Neural progenitor cell (in vitro differentiated cells): ENCODE results near the gene SIPA1L3.

Source experiments
- EZH2 ChIP-seq: fragments of 200-600 bp; sonication (generic); IDR thresholded peaks from 2 replicates; pipeline ENCODE4 v1.6.1; 2017; ENCODE audit warnings: antibody characterized with exemption, mild to moderate bottlenecking, moderate library complexity
- TF ChIP-seq, protein P1 (sequence below): fragments of 200-600 bp; sonication (generic); IDR thresholded peaks from 2 replicates; pipeline ENCODE4 v1.5.1; 2017; ENCODE audit warnings: antibody characterized with exemption, mild to moderate bottlenecking

DNA sequence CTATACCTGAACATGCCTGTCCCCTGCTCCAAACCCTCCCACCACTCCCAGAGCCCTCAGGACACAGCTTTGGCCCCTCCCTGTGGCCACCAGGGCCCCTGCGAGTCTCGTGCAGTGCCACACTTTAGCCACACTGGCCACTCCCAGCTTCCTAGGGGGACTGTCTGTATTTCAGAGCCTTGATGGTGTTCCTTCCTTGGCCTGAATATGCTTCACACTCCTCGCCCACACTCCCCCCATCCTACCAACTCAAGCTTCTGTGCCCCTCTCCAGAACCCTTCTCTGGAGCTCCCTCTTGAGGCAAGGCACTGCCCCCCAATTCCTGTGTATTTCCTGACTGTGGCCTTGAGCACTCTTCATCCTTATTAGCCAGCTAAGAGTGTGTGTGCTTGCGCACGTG is 236.8 kb downstream of the SIPA1L3 start:
- TF ChIP-seq, protein P1, sequence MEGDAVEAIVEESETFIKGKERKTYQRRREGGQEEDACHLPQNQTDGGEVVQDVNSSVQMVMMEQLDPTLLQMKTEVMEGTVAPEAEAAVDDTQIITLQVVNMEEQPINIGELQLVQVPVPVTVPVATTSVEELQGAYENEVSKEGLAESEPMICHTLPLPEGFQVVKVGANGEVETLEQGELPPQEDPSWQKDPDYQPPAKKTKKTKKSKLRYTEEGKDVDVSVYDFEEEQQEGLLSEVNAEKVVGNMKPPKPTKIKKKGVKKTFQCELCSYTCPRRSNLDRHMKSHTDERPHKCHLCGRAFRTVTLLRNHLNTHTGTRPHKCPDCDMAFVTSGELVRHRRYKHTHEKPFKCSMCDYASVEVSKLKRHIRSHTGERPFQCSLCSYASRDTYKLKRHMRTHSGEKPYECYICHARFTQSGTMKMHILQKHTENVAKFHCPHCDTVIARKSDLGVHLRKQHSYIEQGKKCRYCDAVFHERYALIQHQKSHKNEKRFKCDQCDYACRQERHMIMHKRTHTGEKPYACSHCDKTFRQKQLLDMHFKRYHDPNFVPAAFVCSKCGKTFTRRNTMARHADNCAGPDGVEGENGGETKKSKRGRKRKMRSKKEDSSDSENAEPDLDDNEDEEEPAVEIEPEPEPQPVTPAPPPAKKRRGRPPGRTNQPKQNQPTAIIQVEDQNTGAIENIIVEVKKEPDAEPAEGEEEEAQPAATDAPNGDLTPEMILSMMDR, result no peak
- TF ChIP-seq EZH2, result no peak
